Fibroblast of skin of scalp (primary cell): ENCODE results near the gene MED16. TPM values are rescaled to one million over a fixed set of nuclear protein-coding genes. Genes with fewer than 3 reads are reported as not detected.
A peak's percentile ranks its signal among the peaks of the same experiment; 100 is the strongest.

Experiments used
- DNase-seq: peaks from one replicate; pipeline ENCODE4 v3.0.0-alpha.2; 2013
- polyA plus RNA-seq, 2 experiments: library from polyadenylated mRNA; unstranded; fragments of 120-200 nt; gene quantifications; one replicate each; pipeline ENCODE4 v1.2.1, GENCODE V29; 2013; ENCODE audit not compliant: insufficient read length in 2 of 2

The MED16 gene
- 63.7 TPM for polyA plus RNA-seq (2013, experiment 1 of 2; ENCODE audit: insufficient read length)
- 51.7 TPM for polyA plus RNA-seq (2013, experiment 2 of 2; ENCODE audit: insufficient read length)

- DNase-seq, result peak; percentile 93
Observed at GRCh38 chr19:892894-893689, at the start of gene MED16, which contains the start of gene RNU6-9. MED16 (minus strand) TSS chr19:893187; CDS start chr19:891131, 2,056 bp downstream. RNU6-9 (plus strand) TSS chr19:893484.

GRCh38 chr19:942133-942645 is 49.2 kb upstream of the MED16 start:
- no peak for DNase-seq

- DNase-seq, result no peak
Observed at GRCh38 chr19:941292-942132, 48.5 kb upstream of the MED16 start.

- DNase-seq, result no peak
Observed at GRCh38 chr19:940591-941291, 47.8 kb upstream of the MED16 start.

- no peak for DNase-seq
Observed at GRCh38 chr19:939922-940321, 46.9 kb upstream of the MED16 start.

GRCh38 chr19:939439-939838 is 46.5 kb upstream of the MED16 start:
- DNase-seq, result no peak

- no peak for DNase-seq
Observed at GRCh38 chr19:938233-938923, 45.4 kb upstream of the MED16 start.

GRCh38 chr19:937259-937694 is 44.3 kb upstream of the MED16 start:
- no peak for DNase-seq

- no peak for DNase-seq
Observed at GRCh38 chr19:936175-936546, 43.2 kb upstream of the MED16 start.

- DNase-seq, result no peak
Observed at GRCh38 chr19:934865-935479, 42.0 kb upstream of the MED16 start.

GRCh38 chr19:934197-934840 is 41.3 kb upstream of the MED16 start:
- no peak for DNase-seq

GRCh38 chr19:933553-933882 is 40.5 kb upstream of the MED16 start:
- no peak for DNase-seq

GRCh38 chr19:932648-933552 is 39.9 kb upstream of the MED16 start:
- DNase-seq, result peak; percentile 69

- no peak for DNase-seq
Observed at GRCh38 chr19:931860-932647, 39.1 kb upstream of the MED16 start.

GRCh38 chr19:929891-930258 is 36.9 kb upstream of the MED16 start:
- DNase-seq, result no peak

- DNase-seq, result no peak
Observed at GRCh38 chr19:929203-929890, 36.4 kb upstream of the MED16 start.

GRCh38 chr19:928471-929202 is 35.6 kb upstream of the MED16 start:
- DNase-seq, result no peak
